A549 (cell line): ENCODE measurements around the gene GALNT18. TPM values are rescaled to one million over a fixed set of nuclear protein-coding genes. Genes with fewer than 3 reads are reported as not detected.

Experiments
- ATAC-seq, 2 experiments: fragments of 200-7000 bp in 1 of 2; fragments of >200 bp in 1 of 2; cut with Nextera tagmentation in 1 of 2; cut with Tn5 transposase in 1 of 2; 3 replicates each; pipeline versions ENCODE4 v1.8.0 to v1.9.1; 2018 to 2020; ENCODE audit warnings: mild to moderate bottlenecking in 1 of 2, moderate library complexity in 1 of 2
- CTCF ChIA-PET: fragments of 300-600 bp; sonication (Branson Sonifier 250); formaldehyde crosslinking; extraction: SDS; loops from one replicate; lab custom pipeline; 2021; ENCODE audit warnings: antibody characterized with exemption, inconsistent platforms; lab: Yijun Ruan, JAX
- POLR2A ChIA-PET: fragments of 350-600 bp; formaldehyde crosslinking; extraction: SDS; loops from one replicate; lab custom pipeline; 2021; ENCODE audit warnings: antibody characterized with exemption, inconsistent platforms; lab: Yijun Ruan, JAX
- DNase-seq, 2 experiments: peaks; one replicate each; pipeline versions ENCODE4 v3.0.0 to v3.0.0-alpha.2; 2011 to 2016; ENCODE audit warnings: low read depth in 1 of 2, low spot score in 1 of 2
- FAIRE-seq: peaks from 2 replicates; lab custom pipeline; 2011; peaks lifted over from hg19 to GRCh38; lab: Jason Lieb, UNC
- H3K27ac ChIP-seq, 2 experiments: fragments of >200 bp; sonication (Bioruptor Twin); formaldehyde crosslinking; 3 replicates each; pipeline ENCODE4 v1.5.1; 2016 to 2017
- H3K4me1 ChIP-seq: fragments of >200 bp; sonication (Bioruptor Twin); formaldehyde crosslinking; 3 replicates; pipeline ENCODE4 v1.6.1; 2016
- H3K4me2 ChIP-seq: fragments of >200 bp; sonication (Bioruptor Twin); formaldehyde crosslinking; 3 replicates; pipeline ENCODE4 v1.6.1; 2016
- H3K4me3 ChIP-seq: fragments of >200 bp; sonication (Bioruptor Twin); formaldehyde crosslinking; 3 replicates; pipeline ENCODE4 v1.5.1; 2016
- H3K9me3 ChIP-seq: fragments of >200 bp; sonication (Bioruptor Twin); formaldehyde crosslinking; 3 replicates; pipeline ENCODE4 v1.6.1; 2016
- BHLHE40 ChIP-seq: IDR thresholded peaks from 2 replicates; pipeline ENCODE4 v1.6.1; 2012; ENCODE audit warnings: low read depth, low read length, inconsistent platforms
- CBX8 ChIP-seq: fragments of 200-600 bp; sonication (generic); IDR thresholded peaks from 2 replicates; pipeline ENCODE4 v1.6.1; 2016
- CEBPB ChIP-seq, 2 experiments: fragments of >200 bp in 1 of 2; sonication (Bioruptor Twin) in 1 of 2; formaldehyde crosslinking in 1 of 2; IDR thresholded peaks; 2 replicates each; pipeline ENCODE4 v1.6.1; 2012 to 2016
- CHD4 ChIP-seq: fragments of 200-600 bp; sonication (generic); IDR thresholded peaks from 2 replicates; pipeline ENCODE4 v1.6.1; 2016; ENCODE audit warnings: antibody characterized with exemption, mild to moderate bottlenecking, borderline replicate concordance
- CTCF ChIP-seq: fragments of >200 bp; sonication (Bioruptor Twin); formaldehyde crosslinking; IDR thresholded peaks from 3 replicates; pipeline ENCODE4 v1.5.1; 2016
- ELK1 ChIP-seq: fragments of 150-350 bp; IDR thresholded peaks from 2 replicates; pipeline ENCODE4 v1.6.1; 2014; ENCODE audit warnings: low read depth, mild to moderate bottlenecking, low read length
- HDAC2 ChIP-seq: fragments of 200-600 bp; sonication (generic); IDR thresholded peaks from 2 replicates; pipeline ENCODE4 v1.6.1; 2016
- HOXB13 ChIP-seq: fragments of 250-450 bp; sonication (Bioruptor Pico); IDR thresholded peaks from 2 replicates; pipeline ENCODE4 v1.5.0; 2020; ENCODE audit warnings: low read depth, mild to moderate bottlenecking, moderate library complexity
- JUNB ChIP-seq: fragments of >200 bp; sonication (Bioruptor Twin); formaldehyde crosslinking; IDR thresholded peaks from 2 replicates; pipeline ENCODE4 v1.6.1; 2016
- MAX ChIP-seq: IDR thresholded peaks from 2 replicates; pipeline ENCODE4 v1.6.1; 2012
- POLR2A ChIP-seq: IDR thresholded peaks from 2 replicates; pipeline ENCODE4 v1.6.1; 2012; ENCODE audit warnings: mild to moderate bottlenecking, low read length
- POLR2AphosphoS2 ChIP-seq: conservative IDR thresholded peaks from 2 replicates; pipeline ENCODE4 v1.6.1; 2012; ENCODE audit warnings: low read length, improper control_type of control experiment, inconsistent platforms
- TFCP2L1 ChIP-seq: fragments of 250-450 bp; sonication (Bioruptor Pico); IDR thresholded peaks from 2 replicates; pipeline ENCODE4 v1.5.0; 2021; ENCODE audit warnings: mild to moderate bottlenecking
- TP53 ChIP-seq: fragments of 250-450 bp; sonication (Bioruptor Pico); IDR thresholded peaks from 2 replicates; pipeline ENCODE4 v1.5.0; 2021; ENCODE audit warnings: mild to moderate bottlenecking, moderate library complexity
- USF2 ChIP-seq: fragments of 450-650 bp; IDR thresholded peaks from 2 replicates; pipeline ENCODE4 v1.6.1; 2014; ENCODE audit warnings: antibody characterized with exemption
- ZC3H11A ChIP-seq: fragments of 450-650 bp; IDR thresholded peaks from 2 replicates; pipeline ENCODE4 v1.6.1; 2014; ENCODE audit warnings: antibody characterized with exemption, mild to moderate bottlenecking
- ZFP36 ChIP-seq: fragments of 450-650 bp; IDR thresholded peaks from 2 replicates; pipeline ENCODE4 v1.6.1; 2014; ENCODE audit warnings: borderline replicate concordance; ENCODE audit not compliant: partially characterized antibody
- ZSCAN20 ChIP-seq: fragments of 250-450 bp; sonication (Bioruptor Pico); IDR thresholded peaks from 2 replicates; pipeline ENCODE4 v1.8.0; 2022; ENCODE audit warnings: mild to moderate bottlenecking, moderate library complexity
- WGBS: methylation state at CpG from one replicate; pipeline ENCODE4 v1.1.6; 2017; ENCODE audit errors: missing lambda C conversion rate; 5-methylcytosine and 5-hydroxymethylcytosine counted together
- polyA plus RNA-seq, 4 experiments: library from polyadenylated mRNA; depleted of rRNA in 3 of 4; stranded (reverse); fragments of >200 nt; fragmentation: RNase III in 1 of 4; extraction: RNeasy Plus Mini Kit Qiagen cat#74134 plus additional on column Dnase treatment in 1 of 4; gene quantifications; 2 replicates in 3 of 4; 3 replicates in 1 of 4; pipeline ENCODE4 v1.2.3, GENCODE V29; 2011 to 2017
- TF ChIP-seq, protein P1 (sequence below): fragments of 200-600 bp; sonication (generic); IDR thresholded peaks from 2 replicates; pipeline ENCODE4 v1.6.1; 2016; ENCODE audit warnings: antibody characterized with exemption, mild to moderate bottlenecking, moderate library complexity

Gene GALNT18
- polyA plus RNA-seq, 2 of the 4 experiments (the other 2 are of a cell fraction), result 6.7 to 16.1 TPM

DNA sequence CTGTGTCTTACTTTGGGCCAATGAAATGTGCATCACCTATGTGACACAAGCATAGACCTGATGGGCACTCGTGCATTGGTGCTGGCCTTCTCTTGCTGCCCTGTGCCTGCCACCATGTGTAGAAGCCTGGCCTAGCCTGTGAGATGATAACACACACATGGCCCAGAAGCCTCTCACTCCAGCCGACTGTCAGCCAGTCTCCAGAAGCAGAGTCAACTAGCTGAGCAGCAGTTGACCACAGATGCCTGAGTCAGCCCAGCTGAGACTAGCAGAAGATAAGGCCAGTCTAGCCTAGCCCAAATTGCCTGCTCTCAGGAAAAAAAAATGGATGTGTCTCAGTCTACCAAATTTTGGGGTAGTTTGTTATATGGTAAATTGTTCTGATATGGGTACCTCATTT lies 314.9 kb downstream of the GALNT18 start:
- 50% methylated on average over 2 of the region's 2 CpGs for WGBS
- ATAC-seq (no peak), FAIRE-seq (no peak), DNase-seq (no peak)
- Histone ChIP-seq H3K27ac (no peak overlapping the region), H3K9me3 (no peaks in the 10 kb centered on the region), H3K4me2 (no peak overlapping the region), H3K4me1 (no peaks in the 10 kb centered on the region), H3K4me3 (no peak overlapping the region)
- ChIA-PET CTCF (no interaction called here), POLR2A (no interaction called here)
- TF ChIP-seq ZC3H11A (no peak), ELK1 (no peak), CEBPB (IDR thresholded peaks at IDR 0.05) (no peak), HOXB13 (no peak), CHD4 (no peak), MAX (no peak), ZSCAN20 (no peak), JUNB (no peak), BHLHE40 (no peak), CTCF (no peak), TFCP2L1 (CRISPR knock-in tag) (no peak), POLR2AphosphoS2 (no peak), USF2 (no peak), ZFP36 (no peak), TP53 (CRISPR knock-in tag) (no peak), CBX8 (no peak), HDAC2 (no peak)

- no peak for ATAC-seq
- CTCF ChIA-PET, result interaction anchor here (1.1 to 1.6 kb wide), 3 partner anchors 19 to 484 kb away, joined by 3 read pairs; no protein-coding TSS in a partner anchor
Observed at GRCh38 chr11:11304550-11304949, 317.3 kb downstream of the GALNT18 start.

More at GRCh38 chr11:11304550-11304949, 317.3 kb downstream of the GALNT18 start:
- no peak for DNase-seq
- no peaks in the 10 kb centered on the region for H3K9me3 ChIP-seq
- H3K27ac ChIP-seq, result no peak overlapping the region
- no peaks in the 10 kb centered on the region for H3K4me1 ChIP-seq
- TF ChIP-seq POLR2A, result no peak
- TF ChIP-seq, protein P1, sequence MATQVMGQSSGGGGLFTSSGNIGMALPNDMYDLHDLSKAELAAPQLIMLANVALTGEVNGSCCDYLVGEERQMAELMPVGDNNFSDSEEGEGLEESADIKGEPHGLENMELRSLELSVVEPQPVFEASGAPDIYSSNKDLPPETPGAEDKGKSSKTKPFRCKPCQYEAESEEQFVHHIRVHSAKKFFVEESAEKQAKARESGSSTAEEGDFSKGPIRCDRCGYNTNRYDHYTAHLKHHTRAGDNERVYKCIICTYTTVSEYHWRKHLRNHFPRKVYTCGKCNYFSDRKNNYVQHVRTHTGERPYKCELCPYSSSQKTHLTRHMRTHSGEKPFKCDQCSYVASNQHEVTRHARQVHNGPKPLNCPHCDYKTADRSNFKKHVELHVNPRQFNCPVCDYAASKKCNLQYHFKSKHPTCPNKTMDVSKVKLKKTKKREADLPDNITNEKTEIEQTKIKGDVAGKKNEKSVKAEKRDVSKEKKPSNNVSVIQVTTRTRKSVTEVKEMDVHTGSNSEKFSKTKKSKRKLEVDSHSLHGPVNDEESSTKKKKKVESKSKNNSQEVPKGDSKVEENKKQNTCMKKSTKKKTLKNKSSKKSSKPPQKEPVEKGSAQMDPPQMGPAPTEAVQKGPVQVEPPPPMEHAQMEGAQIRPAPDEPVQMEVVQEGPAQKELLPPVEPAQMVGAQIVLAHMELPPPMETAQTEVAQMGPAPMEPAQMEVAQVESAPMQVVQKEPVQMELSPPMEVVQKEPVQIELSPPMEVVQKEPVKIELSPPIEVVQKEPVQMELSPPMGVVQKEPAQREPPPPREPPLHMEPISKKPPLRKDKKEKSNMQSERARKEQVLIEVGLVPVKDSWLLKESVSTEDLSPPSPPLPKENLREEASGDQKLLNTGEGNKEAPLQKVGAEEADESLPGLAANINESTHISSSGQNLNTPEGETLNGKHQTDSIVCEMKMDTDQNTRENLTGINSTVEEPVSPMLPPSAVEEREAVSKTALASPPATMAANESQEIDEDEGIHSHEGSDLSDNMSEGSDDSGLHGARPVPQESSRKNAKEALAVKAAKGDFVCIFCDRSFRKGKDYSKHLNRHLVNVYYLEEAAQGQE, result no peak
- WGBS, result 59% methylated on average over 7 of the region's 7 CpGs
- FAIRE-seq, result no peak
- no peak overlapping the region for H3K4me3 ChIP-seq
- no peak overlapping the region for H3K4me2 ChIP-seq
- POLR2A ChIA-PET, result no interaction called here
